Heart left ventricle (tissue), 16 donors: ENCODE data around the gene NTRK1. TPM values are rescaled to one million over a fixed set of nuclear protein-coding genes. Genes with fewer than 3 reads are reported as not detected.

Source experiments
- ATAC-seq, 4 donors: fragments of 200-7000 bp; cut with Tn5 transposase; one replicate each; pipeline ENCODE4 v1.9.1; 2020 to 2022; ENCODE audit warnings: moderate library complexity in 4 of 4, mild to moderate bottlenecking in 3 of 4, moderate number of reproducible peaks in 1 of 4
- DNase-seq, 5 donors: peaks; one replicate each; pipeline ENCODE4 v3.0.0-alpha.2; 2020
- H3K27ac ChIP-seq, 12 donors: fragments of 200-600 bp; sonication (generic) in 4 of 12; one replicate each; pipeline versions ENCODE4 v1.5.0 to v1.8.0; 2016 to 2022; ENCODE audit warnings: mild to moderate bottlenecking in 2 of 12
- H3K27me3 ChIP-seq, 9 donors: fragments of 200-600 bp; sonication (generic) in 2 of 9; one replicate each; pipeline versions ENCODE4 v1.5.1 to v1.8.0; 2016 to 2022; ENCODE audit warnings: mild to moderate bottlenecking in 3 of 9
- H3K36me3 ChIP-seq, 9 donors: fragments of 200-600 bp; sonication (generic) in 2 of 9; one replicate each; pipeline versions ENCODE4 v1.5.0 to v1.8.0; 2018 to 2022; ENCODE audit warnings: mild to moderate bottlenecking in 2 of 9
- H3K4me1 ChIP-seq, 12 donors: fragments of 200-600 bp; sonication (generic) in 4 of 12; one replicate each; pipeline versions ENCODE4 v1.5.0 to v1.8.0; 2016 to 2022; ENCODE audit warnings: mild to moderate bottlenecking in 3 of 12
- H3K4me3 ChIP-seq, 12 donors: fragments of 200-600 bp; sonication (generic) in 4 of 12; one replicate each; pipeline versions ENCODE4 v1.5.0 to v1.8.0; 2017 to 2022; ENCODE audit warnings: mild to moderate bottlenecking in 9 of 12, moderate library complexity in 4 of 12
- H3K9me3 ChIP-seq, 12 donors: fragments of 200-600 bp; sonication (generic) in 4 of 12; one replicate each; pipeline versions ENCODE4 v1.5.0 to v1.8.0; 2016 to 2022; ENCODE audit warnings: mild to moderate bottlenecking in 1 of 12
- CTCF ChIP-seq, 12 donors: fragments of 200-600 bp; sonication (generic) in 4 of 12; IDR thresholded peaks; one replicate each; pipeline versions ENCODE4 v1.5.0 to v1.8.0; 2018 to 2022; ENCODE audit warnings: antibody characterized with exemption in 12 of 12, mild to moderate bottlenecking in 5 of 12
- POLR2A ChIP-seq, 2 donors: fragments of 450-650 bp; IDR thresholded peaks; one replicate each; pipeline ENCODE4 v1.6.1; 2017; ENCODE audit warnings: antibody characterized with exemption in 2 of 2, mild to moderate bottlenecking in 2 of 2, moderate library complexity in 2 of 2
- WGBS, 4 donors: extraction: QIAGEN DNeasy Blood & Tissue Kit in 2 of 4; methylation state at CpG; one replicate each; pipeline versions ENCODE4 v1.1.5 to v1.1.7; 2013 to 2018; 5-methylcytosine and 5-hydroxymethylcytosine counted together
- intact Hi-C, 10 donors: fragments of 100-400 bp; cut with DNase I; formaldehyde crosslinking; loops; one replicate each; pipeline versions ENCODE4 v1.11.1 to v1.14.2; 2022
- polyA plus RNA-seq, 2 donors: library from polyadenylated mRNA; stranded (reverse); fragments of 200-250 nt; gene quantifications; one replicate each; pipeline ENCODE4 v1.2.3, GENCODE V29; 2013
- total RNA-seq, 9 donors: library from RNA; depleted of rRNA in 2 of 9; stranded (reverse); fragments of >200 nt in 2 of 9; fragmentation: NEBNext Ultra II Directional in 3 of 9; extraction: Animal tissue kit (Norgen Biotek cat#: 25700) in 3 of 9; gene quantifications; one replicate each; pipeline versions ENCODE4 v1.1.0 to v1.2.4, GENCODE V29; 2016 to 2023
- donor health status: ischemic (EF 13 %, LVEDD 7.1; RV severe dilation, severe dysfunction).
- donor health status: healthy with polysubstance abuse.
- donor health status: DM: no; HTN: yes; CAD: no.
- donor health status: DM: no; HTN: no; CAD: no.
- donor health status: ischemic (EF 25% LVEDD 6.9; RV normal size, moderate dysfunction).
- donor health status: ischemic (EF 25% LVEDD 5.7; RV mildly dilated, moderate dysfunction).
- donor health status: healthy.
- donor health status: DM: yes; HTN: yes; CAD: no.
- donor health status: ischemic (EF 35%, LVEDD 5.7; RV mildly dilated, moderate dysfunction).
- donor health status: nonischemic (EF 11% LVEDD 7.7; RV severe dilation, severe dysfunction).
- donor health status: DM: yes; HTN: yes; CAD: no.
- donor health status: PGD.
- donor health status: ischemic (EF 29% LVEDD 5.4; RV normal size, mild dysfunction).
- donor health status: nonischemic (EF 23%, LVEDD 6.1; RV moderate dilation, normal function).

NTRK1 gene
- total and polyA plus RNA-seq, 11 donors, result 0.22 to 1.6 (median 1.1) TPM

DNA sequence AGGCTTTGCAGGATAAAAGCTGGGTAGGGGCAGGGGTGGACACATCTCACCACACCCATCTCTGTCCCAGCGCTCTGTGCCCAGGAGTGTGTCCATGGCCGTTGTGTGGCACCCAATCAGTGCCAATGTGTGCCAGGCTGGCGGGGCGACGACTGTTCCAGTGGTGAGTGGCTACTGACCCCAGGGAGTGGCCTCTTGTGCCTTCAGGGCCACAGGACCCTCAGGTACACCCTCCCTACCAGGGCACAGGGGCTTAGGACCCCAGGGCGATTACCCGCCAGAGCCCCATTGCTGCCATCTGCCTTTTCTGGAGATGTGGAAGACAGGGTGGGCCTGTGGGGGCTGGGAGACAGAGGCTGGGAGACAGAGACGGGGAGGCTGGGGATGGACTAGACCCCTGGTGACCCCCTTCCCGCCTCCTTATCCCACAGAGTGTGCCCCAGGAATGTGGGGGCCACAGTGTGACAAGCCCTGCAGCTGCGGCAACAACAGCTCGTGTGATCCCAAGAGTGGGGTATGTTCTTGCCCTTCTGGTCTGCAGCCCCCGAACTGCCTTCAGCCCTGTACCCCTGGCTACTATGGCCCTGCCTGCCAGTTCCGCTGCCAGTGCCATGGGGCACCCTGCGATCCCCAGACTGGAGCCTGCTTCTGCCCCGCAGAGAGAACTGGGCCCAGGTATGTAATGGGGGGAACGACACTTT is 45.7 kb downstream of the NTRK1 start:
- no peak for ATAC-seq
- 95 to 97% (median 95%) methylated on average over 13 to 16 of the region's 16 CpGs for WGBS, 4 donors
- H3K36me3 ChIP-seq, result peaks cover 0 to 64% (median 27%) of the 10 kb centered on the region in 9 donors
- H3K4me3 ChIP-seq, result no peak overlapping the region
- H3K4me1 ChIP-seq, result peaks cover 0 to 75% (median 31%) of the 10 kb centered on the region in 12 donors
- TF ChIP-seq POLR2A (IDR thresholded peaks at IDR 0.05), result no peak
- TF ChIP-seq CTCF (IDR thresholded peaks at IDR 0.05), result no peak
- H3K9me3 ChIP-seq, result no peaks in the 10 kb centered on the region
- intact Hi-C loops, result no loop called here
- peaks cover 0 to 27% (median 0%) of the 10 kb centered on the region in 9 donors for H3K27me3 ChIP-seq
- peak in 1 of 5 donors; percentile 44 for DNase-seq
- H3K27ac ChIP-seq, result no peak overlapping the region

DNA sequence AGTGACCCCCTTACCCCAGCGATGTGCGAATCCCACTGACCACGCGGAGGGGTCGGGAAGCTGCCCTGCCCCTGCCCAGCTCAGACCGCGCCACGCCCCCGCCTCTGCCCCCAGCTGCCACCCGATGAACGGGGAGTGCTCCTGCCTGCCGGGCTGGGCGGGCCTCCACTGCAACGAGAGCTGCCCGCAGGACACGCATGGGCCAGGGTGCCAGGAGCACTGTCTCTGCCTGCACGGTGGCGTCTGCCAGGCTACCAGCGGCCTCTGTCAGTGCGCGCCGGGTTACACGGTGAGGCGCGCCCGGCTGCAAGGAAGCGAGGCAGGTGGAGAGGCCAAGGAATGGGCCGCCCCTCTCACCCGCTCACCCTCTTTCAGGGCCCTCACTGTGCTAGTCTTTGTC is 47.9 kb downstream of the NTRK1 start:
- H3K4me3 ChIP-seq, result no peak overlapping the region
- intact Hi-C loops, result no loop called here
- H3K27ac ChIP-seq, result no peak overlapping the region
- TF ChIP-seq CTCF (IDR thresholded peaks at IDR 0.05) (no peak), POLR2A (IDR thresholded peaks at IDR 0.05) (no peak)
- ATAC-seq, result no peak
- peaks cover 0 to 86% (median 49%) of the 10 kb centered on the region in 9 donors for H3K36me3 ChIP-seq
- no peaks in the 10 kb centered on the region for H3K9me3 ChIP-seq
- peaks cover 0 to 61% (median 24%) of the 10 kb centered on the region in 12 donors for H3K4me1 ChIP-seq
- 62 to 71% (median 68%) methylated on average over 11 to 29 of the region's 29 CpGs for WGBS, 4 donors
- H3K27me3 ChIP-seq, result peaks cover 0 to 27% (median 0%) of the 10 kb centered on the region in 9 donors
- peak in 1 of 5 donors; percentile 47 for DNase-seq

GRCh38 chr1:156908955-156909354 is 48.3 kb downstream of the NTRK1 start:
- Histone ChIP-seq H3K27me3 (peaks cover 0 to 27% (median 0%) of the 10 kb centered on the region in 9 donors), H3K9me3 (no peaks in the 10 kb centered on the region), H3K4me1 (peaks cover 0 to 56% (median 20%) of the 10 kb centered on the region in 12 donors), H3K27ac (no peak overlapping the region), H3K4me3 (no peak overlapping the region), H3K36me3 (peaks cover 0 to 90% (median 53%) of the 10 kb centered on the region in 9 donors)
- intact Hi-C loops, result no loop called here
- WGBS, 4 donors, result 49 to 59% (median 56%) methylated on average over 10 of the region's 10 CpGs
- no peak for TF ChIP-seq CTCF (IDR thresholded peaks at IDR 0.05)
- no peak for TF ChIP-seq POLR2A (IDR thresholded peaks at IDR 0.05)
- no peak for DNase-seq
- ATAC-seq, result no peak

GRCh38 chr1:156909671-156910070 is 49.0 kb downstream of the NTRK1 start:
- ATAC-seq (no peak), DNase-seq (peak in 1 of 5 donors; percentile 60)
- no peak for TF ChIP-seq POLR2A (IDR thresholded peaks at IDR 0.05)
- no peak for TF ChIP-seq CTCF (IDR thresholded peaks at IDR 0.05)
- H3K4me1 ChIP-seq, result peaks cover 0 to 49% (median 14%) of the 10 kb centered on the region in 12 donors
- intact Hi-C loops, result no loop called here
- peaks cover 0 to 27% (median 0%) of the 10 kb centered on the region in 9 donors for H3K27me3 ChIP-seq
- no peaks in the 10 kb centered on the region for H3K9me3 ChIP-seq
- H3K27ac ChIP-seq, result no peak overlapping the region
- H3K36me3 ChIP-seq, result peaks cover 0 to 93% (median 60%) of the 10 kb centered on the region in 9 donors
- no peak overlapping the region for H3K4me3 ChIP-seq
- 81 to 93% (median 85%) methylated on average over 2 to 5 of the region's 5 CpGs for WGBS, 4 donors
